Vagina (tissue), 2 donors: Measurements from ENCODE around the gene LTA4H. TPM values are rescaled to one million over a fixed set of nuclear protein-coding genes. Genes with fewer than 3 reads are reported as not detected.
"Not testable (repeated sequence)": the region's sequence is repeated elsewhere in the genome, so short reads cannot be mapped to it uniquely, and the experiment has no call there.

Experiments
- DNase-seq, 2 donors: peaks; one replicate each; pipeline ENCODE4 v3.0.0-alpha.2; 2017; ENCODE audit errors: extremely low spot score in 2 of 2
- H3K27ac ChIP-seq: fragments of 200-600 bp; sonication (generic); one replicate; pipeline ENCODE4 v1.5.1; 2019
- H3K27me3 ChIP-seq: fragments of 200-600 bp; sonication (generic); one replicate; pipeline ENCODE4 v1.5.1; 2019
- H3K36me3 ChIP-seq, 2 donors: fragments of 200-600 bp; sonication (generic); one replicate each; pipeline ENCODE4 v1.5.1; 2017 to 2019
- H3K4me1 ChIP-seq: fragments of 200-600 bp; sonication (generic); one replicate; pipeline ENCODE4 v1.5.1; 2019
- H3K4me3 ChIP-seq, 2 donors: fragments of 200-600 bp; sonication (generic); 1 replicate in 1 of 2; 2 replicates in 1 of 2; pipeline ENCODE4 v1.5.1; 2016 to 2019
- H3K9me3 ChIP-seq: fragments of 200-600 bp; sonication (generic); one replicate; pipeline ENCODE4 v1.5.1; 2019
- POLR2A ChIP-seq, 2 donors: fragments of 450-650 bp; IDR thresholded peaks; one replicate each; pipeline ENCODE4 v1.6.1; 2017; ENCODE audit warnings: antibody characterized with exemption in 2 of 2, mild to moderate bottlenecking in 2 of 2, moderate library complexity in 2 of 2
- POLR2AphosphoS5 ChIP-seq, 2 donors: sonication (generic); formaldehyde crosslinking; IDR thresholded peaks; one replicate each; pipeline ENCODE4 v1.9.0; 2017; ENCODE audit warnings: antibody characterized with exemption in 2 of 2, mild to moderate bottlenecking in 2 of 2, low read depth in 1 of 2; ENCODE audit not compliant: insufficient read depth in 1 of 2
- intact Hi-C: fragments of 100-400 bp; cut with DNase I; formaldehyde crosslinking; loops from one replicate; pipeline ENCODE4 v1.15.1; 2023
- total RNA-seq: library from RNA; depleted of rRNA; stranded (reverse); fragments of >200 nt; gene quantifications from one replicate; pipeline ENCODE4 v1.2.3, GENCODE V29; 2016
- TF ChIP-seq, protein P1 (sequence below), 3 experiments: fragments of 450-650 bp in 2 of 3; fragments of 200-600 bp in 1 of 3; sonication (generic) in 1 of 3; IDR thresholded peaks; one replicate each; pipeline ENCODE4 v1.5.1; 2017 to 2019; ENCODE audit warnings: antibody characterized with exemption in 3 of 3, mild to moderate bottlenecking in 2 of 3, moderate library complexity in 2 of 3

The LTA4H gene
- total RNA-seq, 1 donor from 2014 or later = 71.5 TPM

DNA sequence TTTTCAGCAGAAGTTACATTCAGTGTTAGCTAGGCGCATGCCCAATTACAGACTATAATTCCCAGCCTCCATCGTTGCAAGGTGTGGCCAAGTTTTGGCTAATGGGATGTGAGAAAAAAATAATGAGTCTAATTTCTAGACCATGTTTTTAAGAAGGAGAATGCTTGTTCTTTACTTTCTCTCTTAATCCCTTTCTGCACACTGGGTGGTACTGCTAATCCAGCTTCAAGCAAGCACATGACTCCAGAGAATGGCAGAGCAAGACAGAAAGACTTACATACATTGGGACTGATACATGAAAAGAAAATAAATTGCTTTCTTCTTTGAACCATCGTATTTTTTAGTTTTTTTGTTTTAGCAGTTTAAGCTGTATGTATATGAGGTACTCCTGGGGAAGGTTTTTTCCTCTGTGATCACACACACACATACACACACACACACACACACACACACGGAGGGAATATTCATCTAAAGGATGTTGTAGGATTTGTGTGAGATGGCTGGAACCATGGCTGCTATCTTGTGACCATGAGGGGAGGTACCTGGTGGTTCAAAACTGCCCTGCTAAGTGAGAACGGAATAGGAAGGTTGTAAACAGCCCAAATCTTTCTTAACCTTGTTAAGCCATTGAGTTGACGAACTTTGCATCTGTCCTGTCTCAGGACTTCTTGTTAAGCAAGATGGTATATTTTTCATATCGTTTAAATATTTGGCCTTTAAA lies 34.3 kb upstream of the LTA4H start:
- no peak overlapping the region for H3K4me3 ChIP-seq
- H3K4me1 ChIP-seq = peaks cover 12% of the 10 kb centered on the region
- H3K36me3 ChIP-seq = no peaks in the 10 kb centered on the region
- no peaks in the 10 kb centered on the region for H3K9me3 ChIP-seq
- TF ChIP-seq POLR2A (IDR thresholded peaks at IDR 0.05) (no peak), POLR2AphosphoS5 (IDR thresholded peaks at IDR 0.05; ENCODE audit: insufficient read depth in 1 of 2, low read depth in 1 of 2) (no peak)
- TF ChIP-seq, protein P1, sequence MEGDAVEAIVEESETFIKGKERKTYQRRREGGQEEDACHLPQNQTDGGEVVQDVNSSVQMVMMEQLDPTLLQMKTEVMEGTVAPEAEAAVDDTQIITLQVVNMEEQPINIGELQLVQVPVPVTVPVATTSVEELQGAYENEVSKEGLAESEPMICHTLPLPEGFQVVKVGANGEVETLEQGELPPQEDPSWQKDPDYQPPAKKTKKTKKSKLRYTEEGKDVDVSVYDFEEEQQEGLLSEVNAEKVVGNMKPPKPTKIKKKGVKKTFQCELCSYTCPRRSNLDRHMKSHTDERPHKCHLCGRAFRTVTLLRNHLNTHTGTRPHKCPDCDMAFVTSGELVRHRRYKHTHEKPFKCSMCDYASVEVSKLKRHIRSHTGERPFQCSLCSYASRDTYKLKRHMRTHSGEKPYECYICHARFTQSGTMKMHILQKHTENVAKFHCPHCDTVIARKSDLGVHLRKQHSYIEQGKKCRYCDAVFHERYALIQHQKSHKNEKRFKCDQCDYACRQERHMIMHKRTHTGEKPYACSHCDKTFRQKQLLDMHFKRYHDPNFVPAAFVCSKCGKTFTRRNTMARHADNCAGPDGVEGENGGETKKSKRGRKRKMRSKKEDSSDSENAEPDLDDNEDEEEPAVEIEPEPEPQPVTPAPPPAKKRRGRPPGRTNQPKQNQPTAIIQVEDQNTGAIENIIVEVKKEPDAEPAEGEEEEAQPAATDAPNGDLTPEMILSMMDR (IDR thresholded peaks at IDR 0.05) = no peak
- DNase-seq = no peak
- intact Hi-C loops = no loop called here
- no peaks in the 10 kb centered on the region for H3K27me3 ChIP-seq
- no peak overlapping the region for H3K27ac ChIP-seq

DNA sequence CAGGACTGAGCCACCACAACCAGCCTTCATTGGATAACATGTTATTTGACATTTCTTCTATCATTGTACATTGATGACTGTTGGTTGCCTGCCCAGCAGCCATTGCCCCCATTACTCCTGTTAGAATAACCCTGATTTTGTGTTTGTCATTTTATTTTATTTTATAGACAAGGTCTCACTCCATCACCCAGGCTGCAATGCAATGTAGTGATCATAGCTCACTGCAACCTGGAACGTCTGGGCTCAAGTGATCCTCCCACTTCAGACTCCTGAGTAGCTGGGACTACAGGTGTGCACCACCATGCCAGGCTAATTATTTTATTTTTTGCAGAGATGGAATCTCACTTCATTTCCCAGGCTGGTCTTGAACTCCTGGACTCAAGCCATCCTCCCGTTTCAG lies 33.2 kb upstream of the LTA4H start:
- H3K27ac ChIP-seq = no peak overlapping the region
- H3K9me3 ChIP-seq = no peaks in the 10 kb centered on the region
- no peaks in the 10 kb centered on the region for H3K36me3 ChIP-seq
- TF ChIP-seq, protein P1 (IDR thresholded peaks at IDR 0.05) = no peak
- no peak for TF ChIP-seq POLR2AphosphoS5 (IDR thresholded peaks at IDR 0.05; ENCODE audit: insufficient read depth in 1 of 2, low read depth in 1 of 2)
- no peak for TF ChIP-seq POLR2A (IDR thresholded peaks at IDR 0.05)
- no peak overlapping the region for H3K4me3 ChIP-seq
- intact Hi-C loops = no loop called here
- peaks cover 2% of the 10 kb centered on the region for H3K4me1 ChIP-seq
- DNase-seq = no peak
- H3K27me3 ChIP-seq = no peaks in the 10 kb centered on the region

DNA sequence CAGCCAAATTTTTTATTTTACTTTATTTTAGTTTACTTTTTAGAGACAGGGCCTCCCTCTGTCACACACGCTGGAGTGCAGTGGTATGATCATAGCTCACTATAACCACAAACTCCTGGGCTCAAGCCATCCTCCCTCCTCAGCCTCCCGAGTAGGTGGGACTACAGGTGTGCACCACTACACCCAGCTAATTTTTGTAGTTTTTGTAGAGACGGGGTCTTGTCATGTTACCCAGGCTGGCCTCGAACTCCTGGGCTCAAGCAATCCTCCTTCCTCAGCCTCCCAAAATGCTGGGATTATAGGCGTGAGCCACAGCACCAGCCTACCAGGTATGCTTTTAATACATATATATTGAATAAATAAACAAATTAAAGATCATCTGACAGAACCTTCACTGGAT lies 32.7 kb upstream of the LTA4H start:
- DNase-seq = no peak
- no peaks in the 10 kb centered on the region for H3K4me1 ChIP-seq
- H3K4me3 ChIP-seq = no peak overlapping the region

GRCh38 chr12:96065776-96066175 lies 30.4 kb upstream of the LTA4H start:
- H3K4me1 ChIP-seq, H3K36me3 ChIP-seq, H3K27ac ChIP-seq, H3K27me3 ChIP-seq, DNase-seq, H3K4me3 ChIP-seq, intact Hi-C loops, H3K9me3 ChIP-seq: not testable (repeated sequence)

More for the DNA sequence above, 32.7 kb upstream of the LTA4H start:
- TF ChIP-seq POLR2A (IDR thresholded peaks at IDR 0.05) = no peak
- TF ChIP-seq POLR2AphosphoS5 (IDR thresholded peaks at IDR 0.05; ENCODE audit: insufficient read depth in 1 of 2, low read depth in 1 of 2) = no peak
- TF ChIP-seq, protein P1 (IDR thresholded peaks at IDR 0.05) = no peak
- intact Hi-C loops = no loop called here
- no peak overlapping the region for H3K27ac ChIP-seq
- H3K9me3 ChIP-seq = no peaks in the 10 kb centered on the region
- H3K27me3 ChIP-seq = no peaks in the 10 kb centered on the region
- no peaks in the 10 kb centered on the region for H3K36me3 ChIP-seq

GRCh38 chr12:96064966-96065365 lies 29.6 kb upstream of the LTA4H start:
- no peaks in the 10 kb centered on the region for H3K4me1 ChIP-seq
- no peak overlapping the region for H3K27ac ChIP-seq
- intact Hi-C loops = no loop called here
- no peak overlapping the region for H3K4me3 ChIP-seq
- DNase-seq = no peak
- H3K9me3 ChIP-seq = no peaks in the 10 kb centered on the region
- no peaks in the 10 kb centered on the region for H3K36me3 ChIP-seq
- TF ChIP-seq, protein P1 (IDR thresholded peaks at IDR 0.05) = no peak
- no peak for TF ChIP-seq POLR2A (IDR thresholded peaks at IDR 0.05)
- TF ChIP-seq POLR2AphosphoS5 (IDR thresholded peaks at IDR 0.05; ENCODE audit: insufficient read depth in 1 of 2, low read depth in 1 of 2) = no peak
- H3K27me3 ChIP-seq = no peaks in the 10 kb centered on the region
